ENCODE data around the gene CEACAM6.
A peak's percentile ranks its signal among the peaks of the same experiment; 100 is the strongest.
"Not testable (repeated sequence)": the region's sequence is repeated elsewhere in the genome, so short reads cannot be mapped to it uniquely, and the experiment has no call there.

The CEACAM6 gene

GRCh38 chr19:41753936-41754529 lies 1.3 kb upstream of the CEACAM6 start:
- no peak overlapping the region for H2AK5ac ChIP-seq (ENCODE audit: low read depth, low read length)
- H3K23ac ChIP-seq (ENCODE audit: low read depth, low read length, poor library complexity) = no peak overlapping the region
- H3K27me3 ChIP-seq (ENCODE audit: control insufficient read depth in 3 of 3, insufficient read depth in 3 of 3, low read depth in 1 of 3, low read length in 3 of 3) = peaks cover 0 to 34% (median 0%) of the 10 kb centered on the region in 3 experiments
- H3K14ac ChIP-seq (ENCODE audit: low read length) = no peak overlapping the region
- H3K9me3 ChIP-seq (replicated peaks in 1 of 2; ENCODE audit: control insufficient read depth in 2 of 2, insufficient read depth in 1 of 2, low read depth in 1 of 2, low read length in 2 of 2) = no peaks in the 10 kb centered on the region
- H2BK120ac ChIP-seq (ENCODE audit: low read depth, low read length) = no peak overlapping the region
- H4K91ac ChIP-seq (ENCODE audit: low read depth, low read length, poor library complexity) = no peak overlapping the region
- H4K8ac ChIP-seq (ENCODE audit: low read depth, low read length) = no peak overlapping the region
- no peak overlapping the region for H3K18ac ChIP-seq (ENCODE audit: low read length)
- no peaks in the 10 kb centered on the region for H3K79me1 ChIP-seq (ENCODE audit: low read depth, low read length)
- no peak overlapping the region for H3K4me2 ChIP-seq (ENCODE audit: insufficient read depth, low read length, poor library complexity, severe bottlenecking)
- DNase-seq (ENCODE audit: low spot score) = peak; percentile 6
- H3K9ac ChIP-seq (ENCODE audit: low read depth, low read length, poor library complexity) = no peak overlapping the region
- H3K4me3 ChIP-seq (ENCODE audit: low read length in 2 of 2) = no peak overlapping the region
- no peak overlapping the region for H3K27ac ChIP-seq (replicated peaks; ENCODE audit: low read length)
- H2BK12ac ChIP-seq (ENCODE audit: low read length) = no peak overlapping the region
- WGBS, 2 donors (ENCODE audit: extremely low coverage in 2 of 2, insufficient read length in 2 of 2, insufficient replicate concordance in 1 of 2) = no CpG with 5 or more reads among the region's 4 CpGs
- H3K36me3 ChIP-seq (replicated peaks in 1 of 2; ENCODE audit: control insufficient read depth in 2 of 2, insufficient read depth in 2 of 2, low read length in 2 of 2) = no peaks in the 10 kb centered on the region
- no peak overlapping the region for H2BK15ac ChIP-seq (ENCODE audit: low read length)
- H3K4me1 ChIP-seq (ENCODE audit: control insufficient read depth in 2 of 2, insufficient read depth in 1 of 2, low read depth in 1 of 2, low read length in 2 of 2) = no peaks in the 10 kb centered on the region
- H2BK5ac ChIP-seq (ENCODE audit: low read length) = no peak overlapping the region
- no peak overlapping the region for H3K4ac ChIP-seq (ENCODE audit: low read length)
- H2AFZ ChIP-seq (ENCODE audit: low read length) = no peak overlapping the region

GRCh38 chr19:41758846-41759245 lies 3.5 kb downstream of the CEACAM6 start:
- Histone ChIP-seq H4K8ac (ENCODE audit: low read depth, low read length) (no peak overlapping the region), H2BK5ac (ENCODE audit: low read length) (no peak overlapping the region), H3K4me1 (ENCODE audit: control insufficient read depth in 2 of 2, insufficient read depth in 1 of 2, low read depth in 1 of 2, low read length in 2 of 2) (no peaks in the 10 kb centered on the region), H3K23ac (ENCODE audit: low read depth, low read length, poor library complexity) (no peak overlapping the region), H3K36me3 (replicated peaks in 1 of 2; ENCODE audit: control insufficient read depth in 2 of 2, insufficient read depth in 2 of 2, low read length in 2 of 2) (no peaks in the 10 kb centered on the region), H3K27me3 (ENCODE audit: control insufficient read depth in 3 of 3, insufficient read depth in 3 of 3, low read depth in 1 of 3, low read length in 3 of 3) (peaks cover 0 to 45% (median 0%) of the 10 kb centered on the region in 3 experiments), H3K79me1 (ENCODE audit: low read depth, low read length) (no peaks in the 10 kb centered on the region), H3K9me3 (replicated peaks in 1 of 2; ENCODE audit: control insufficient read depth in 2 of 2, insufficient read depth in 1 of 2, low read depth in 1 of 2, low read length in 2 of 2) (no peaks in the 10 kb centered on the region), H2BK15ac (ENCODE audit: low read length) (no peak overlapping the region), H3K4me3 (ENCODE audit: low read length in 2 of 2) (no peak overlapping the region), H3K27ac (replicated peaks; ENCODE audit: low read length) (no peak overlapping the region), H3K4ac (ENCODE audit: low read length) (no peak overlapping the region), H3K18ac (ENCODE audit: low read length) (no peak overlapping the region), H3K9ac (ENCODE audit: low read depth, low read length, poor library complexity) (no peak overlapping the region), H2BK12ac (ENCODE audit: low read length) (no peak overlapping the region), H2AFZ (ENCODE audit: low read length) (no peak overlapping the region), H2AK5ac (ENCODE audit: low read depth, low read length) (no peak overlapping the region), H2BK120ac (ENCODE audit: low read depth, low read length) (no peak overlapping the region), H3K4me2 (ENCODE audit: insufficient read depth, low read length, poor library complexity, severe bottlenecking) (no peak overlapping the region), H4K91ac (ENCODE audit: low read depth, low read length, poor library complexity) (no peak overlapping the region), H3K14ac (ENCODE audit: low read length) (no peak overlapping the region)
- DNase-seq (ENCODE audit: low spot score) = no peak
- no CpG with 5 or more reads among the region's 9 CpGs for WGBS, 2 donors (ENCODE audit: extremely low coverage in 2 of 2, insufficient read length in 2 of 2, insufficient replicate concordance in 1 of 2)

- H2BK15ac ChIP-seq (ENCODE audit: low read length) = no peak overlapping the region
- H2AFZ ChIP-seq (ENCODE audit: low read length) = no peak overlapping the region
- no peak overlapping the region for H2BK12ac ChIP-seq (ENCODE audit: low read length)
Measured at GRCh38 chr19:41767115-41767514, 11.8 kb downstream of the CEACAM6 start.

GRCh38 chr19:41768105-41768504 lies 12.8 kb downstream of the CEACAM6 start:
- H3K14ac ChIP-seq (ENCODE audit: low read length); H3K9me3 ChIP-seq (replicated peaks in 1 of 2; ENCODE audit: control insufficient read depth in 2 of 2, insufficient read depth in 1 of 2, low read depth in 1 of 2, low read length in 2 of 2); H2BK15ac ChIP-seq (ENCODE audit: low read length); H3K4me3 ChIP-seq (ENCODE audit: low read length in 2 of 2); H3K4ac ChIP-seq (ENCODE audit: low read length); H4K8ac ChIP-seq (ENCODE audit: low read depth, low read length); H2AK5ac ChIP-seq (ENCODE audit: low read depth, low read length); H3K4me2 ChIP-seq (ENCODE audit: insufficient read depth, low read length, poor library complexity, severe bottlenecking); H3K23ac ChIP-seq (ENCODE audit: low read depth, low read length, poor library complexity); H2BK120ac ChIP-seq (ENCODE audit: low read depth, low read length); H3K18ac ChIP-seq (ENCODE audit: low read length); DNase-seq (ENCODE audit: low spot score); H3K9ac ChIP-seq (ENCODE audit: low read depth, low read length, poor library complexity); H4K91ac ChIP-seq (ENCODE audit: low read depth, low read length, poor library complexity); H3K27ac ChIP-seq (replicated peaks; ENCODE audit: low read length); H2AFZ ChIP-seq (ENCODE audit: low read length); H3K4me1 ChIP-seq (ENCODE audit: control insufficient read depth in 2 of 2, insufficient read depth in 1 of 2, low read depth in 1 of 2, low read length in 2 of 2); H3K79me1 ChIP-seq (ENCODE audit: low read depth, low read length); H2BK5ac ChIP-seq (ENCODE audit: low read length); H2BK12ac ChIP-seq (ENCODE audit: low read length); H3K36me3 ChIP-seq (replicated peaks in 1 of 2; ENCODE audit: control insufficient read depth in 2 of 2, insufficient read depth in 2 of 2, low read length in 2 of 2): not testable (repeated sequence)
- WGBS, 2 donors (ENCODE audit: extremely low coverage in 2 of 2, insufficient read length in 2 of 2, insufficient replicate concordance in 1 of 2) = no CpG with 5 or more reads among the region's 5 CpGs
- H3K27me3 ChIP-seq (ENCODE audit: control insufficient read depth in 3 of 3, insufficient read depth in 3 of 3, low read depth in 1 of 3, low read length in 3 of 3) = peaks cover 0 to 15% (median 0%) of the 10 kb centered on the region in 3 experiments

More at GRCh38 chr19:41767115-41767514, 11.8 kb downstream of the CEACAM6 start:
- Histone ChIP-seq H3K4me3 (ENCODE audit: low read length in 2 of 2) (no peak overlapping the region), H3K36me3 (replicated peaks in 1 of 2; ENCODE audit: control insufficient read depth in 2 of 2, insufficient read depth in 2 of 2, low read length in 2 of 2) (no peaks in the 10 kb centered on the region), H3K4ac (ENCODE audit: low read length) (no peak overlapping the region), H2AK5ac (ENCODE audit: low read depth, low read length) (no peak overlapping the region), H3K27me3 (ENCODE audit: control insufficient read depth in 3 of 3, insufficient read depth in 3 of 3, low read depth in 1 of 3, low read length in 3 of 3) (peaks cover 0 to 9% (median 0%) of the 10 kb centered on the region in 3 experiments), H2BK120ac (ENCODE audit: low read depth, low read length) (no peak overlapping the region), H3K4me2 (ENCODE audit: insufficient read depth, low read length, poor library complexity, severe bottlenecking) (no peak overlapping the region), H3K4me1 (ENCODE audit: control insufficient read depth in 2 of 2, insufficient read depth in 1 of 2, low read depth in 1 of 2, low read length in 2 of 2) (no peaks in the 10 kb centered on the region), H3K27ac (replicated peaks; ENCODE audit: low read length) (no peak overlapping the region), H4K91ac (ENCODE audit: low read depth, low read length, poor library complexity) (no peak overlapping the region), H4K8ac (ENCODE audit: low read depth, low read length) (no peak overlapping the region), H2BK5ac (ENCODE audit: low read length) (no peak overlapping the region), H3K14ac (ENCODE audit: low read length) (no peak overlapping the region), H3K18ac (ENCODE audit: low read length) (no peak overlapping the region), H3K23ac (ENCODE audit: low read depth, low read length, poor library complexity) (no peak overlapping the region), H3K9ac (ENCODE audit: low read depth, low read length, poor library complexity) (no peak overlapping the region), H3K79me1 (ENCODE audit: low read depth, low read length) (no peaks in the 10 kb centered on the region), H3K9me3 (replicated peaks in 1 of 2; ENCODE audit: control insufficient read depth in 2 of 2, insufficient read depth in 1 of 2, low read depth in 1 of 2, low read length in 2 of 2) (no peaks in the 10 kb centered on the region)
- WGBS, 2 donors (ENCODE audit: extremely low coverage in 2 of 2, insufficient read length in 2 of 2, insufficient replicate concordance in 1 of 2) = no CpG with 5 or more reads among the region's 2 CpGs
- DNase-seq (ENCODE audit: low spot score) = no peak
